Activated CD4-positive, alpha-beta T cell treated with anti-CD3 and anti-CD28 coated beads, Interleukin-2, amount 50 U/mL, for 24 hours (primary cell): ENCODE data around the gene TMPRSS9.
"Not testable (repeated sequence)": the region's sequence is repeated elsewhere in the genome, so short reads cannot be mapped to it uniquely, and the experiment has no call there.

ENCODE experiments used
- DNase-seq, 2 donors: peaks; one replicate each; pipeline ENCODE4 v3.0.0-alpha.2; 2020; ENCODE audit warnings: low read depth in 1 of 2, low spot score in 1 of 2

The TMPRSS9 gene

GRCh38 chr19:2392366-2392765, 32.3 kb downstream of the TMPRSS9 start:
- no peak for DNase-seq

- DNase-seq: not testable (repeated sequence)
Observed at GRCh38 chr19:2392899-2393298, 32.8 kb downstream of the TMPRSS9 start.

GRCh38 chr19:2394054-2394441, 34.0 kb downstream of the TMPRSS9 start:
- DNase-seq: no peak

GRCh38 chr19:2394442-2395292, 34.6 kb downstream of the TMPRSS9 start:
- DNase-seq: no peak

- DNase-seq: not testable (repeated sequence)
Observed at GRCh38 chr19:2395293-2395829, 35.3 kb downstream of the TMPRSS9 start.

GRCh38 chr19:2397173-2397572, 37.1 kb downstream of the TMPRSS9 start:
- DNase-seq: not testable (repeated sequence)

GRCh38 chr19:2398735-2399305, 38.8 kb downstream of the TMPRSS9 start:
- DNase-seq: no peak

- no peak for DNase-seq
Observed at GRCh38 chr19:2399582-2399981, 39.5 kb downstream of the TMPRSS9 start.

- no peak for DNase-seq
Observed at GRCh38 chr19:2408247-2408646, 48.2 kb downstream of the TMPRSS9 start.

GRCh38 chr19:2409352-2409912, 49.4 kb downstream of the TMPRSS9 start:
- DNase-seq: no peak

- DNase-seq: no peak
Observed at GRCh38 chr19:2410023-2410422, 50.0 kb downstream of the TMPRSS9 start.

- DNase-seq: no peak
Observed at GRCh38 chr19:2411709-2412108, 51.6 kb downstream of the TMPRSS9 start.

GRCh38 chr19:2412449-2412848, 52.4 kb downstream of the TMPRSS9 start:
- DNase-seq: no peak

- no peak for DNase-seq
Observed at GRCh38 chr19:2413159-2413558, 53.1 kb downstream of the TMPRSS9 start.

GRCh38 chr19:2413629-2414028, 53.6 kb downstream of the TMPRSS9 start:
- DNase-seq: no peak

- no peak for DNase-seq
Observed at GRCh38 chr19:2415281-2415972, 55.4 kb downstream of the TMPRSS9 start.

GRCh38 chr19:2415973-2416319, 55.9 kb downstream of the TMPRSS9 start:
- no peak for DNase-seq

GRCh38 chr19:2416321-2417097, 56.4 kb downstream of the TMPRSS9 start:
- DNase-seq: no peak

GRCh38 chr19:2417436-2417835, 57.4 kb downstream of the TMPRSS9 start:
- not testable (repeated sequence) for DNase-seq

- no peak for DNase-seq
Observed at GRCh38 chr19:2417881-2418406, 57.9 kb downstream of the TMPRSS9 start.

- DNase-seq: no peak
Observed at GRCh38 chr19:2419754-2420153, 59.7 kb downstream of the TMPRSS9 start.
